Activated CD8-positive, alpha-beta memory T cell treated with anti-CD3 and anti-CD28 coated beads for 1 hour (primary cell): ENCODE measurements around the gene HPCAL1.

Experiments used
- DNase-seq, 2 donors: peaks; one replicate each; pipeline ENCODE4 v3.0.0-alpha.2; 2020; ENCODE audit warnings: low read depth in 1 of 2; ENCODE audit errors: extremely low read depth in 1 of 2

HPCAL1 gene

DNA sequence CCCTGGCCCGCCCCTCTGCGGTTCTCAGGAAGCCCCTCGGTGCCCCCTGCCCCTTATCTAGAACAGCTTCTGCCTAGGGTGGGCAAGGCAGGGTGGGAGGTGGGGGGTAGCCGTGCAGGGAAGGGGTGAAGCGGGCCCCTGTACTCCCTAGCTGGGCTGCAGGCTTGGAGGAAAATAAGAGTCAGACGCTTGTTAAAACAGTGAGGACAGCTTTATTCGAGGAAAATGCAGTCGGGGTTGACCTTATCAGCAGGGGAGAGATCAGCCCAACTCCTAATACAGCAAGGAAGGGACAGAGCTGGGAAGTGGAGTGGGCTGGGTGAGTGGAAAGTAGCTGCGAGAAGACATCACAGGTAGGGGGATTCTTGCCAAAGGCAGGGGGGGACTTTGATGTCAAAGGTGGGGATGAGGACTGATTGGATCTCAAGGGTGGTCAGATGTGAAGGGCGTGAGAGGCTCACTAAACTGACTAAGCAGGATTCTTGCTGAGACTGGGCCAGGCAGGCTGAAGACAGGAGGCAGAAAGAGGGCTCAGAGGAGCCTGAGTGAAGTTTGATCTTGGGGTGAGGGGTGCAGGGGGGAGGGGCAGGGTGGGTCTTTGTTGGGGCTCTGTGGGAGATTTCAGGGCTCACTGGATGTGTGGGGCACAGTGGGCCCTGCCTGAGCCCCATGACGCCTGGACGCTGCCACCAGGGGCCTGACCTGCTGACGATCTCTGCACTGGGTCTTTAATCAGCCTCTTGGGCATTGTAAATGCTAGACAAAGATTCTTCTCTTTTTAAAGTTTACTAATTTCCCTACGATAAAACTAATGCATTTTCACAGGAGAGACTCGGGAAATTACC is 29.9 kb downstream of the HPCAL1 start:
- no peak for DNase-seq

DNA sequence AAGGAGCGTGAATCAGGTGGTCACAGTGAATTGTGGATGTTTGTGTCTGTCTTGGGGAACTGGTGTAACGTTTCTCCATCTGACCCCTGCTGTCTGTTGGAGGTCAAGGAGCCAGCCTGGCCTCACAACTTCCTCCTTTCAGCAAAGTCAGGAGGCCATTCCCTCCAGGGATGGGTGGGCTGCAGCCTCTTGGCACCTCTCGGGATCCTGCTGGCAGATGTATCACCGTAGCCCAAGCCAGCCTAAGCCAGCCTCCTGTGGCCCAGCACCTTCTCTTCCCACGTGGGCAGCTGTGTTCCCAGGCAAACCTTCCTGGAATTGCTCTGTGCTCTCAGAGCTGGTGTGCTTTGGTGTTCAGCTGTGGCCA is 30.5 kb downstream of the HPCAL1 start:
- DNase-seq: no peak

DNA sequence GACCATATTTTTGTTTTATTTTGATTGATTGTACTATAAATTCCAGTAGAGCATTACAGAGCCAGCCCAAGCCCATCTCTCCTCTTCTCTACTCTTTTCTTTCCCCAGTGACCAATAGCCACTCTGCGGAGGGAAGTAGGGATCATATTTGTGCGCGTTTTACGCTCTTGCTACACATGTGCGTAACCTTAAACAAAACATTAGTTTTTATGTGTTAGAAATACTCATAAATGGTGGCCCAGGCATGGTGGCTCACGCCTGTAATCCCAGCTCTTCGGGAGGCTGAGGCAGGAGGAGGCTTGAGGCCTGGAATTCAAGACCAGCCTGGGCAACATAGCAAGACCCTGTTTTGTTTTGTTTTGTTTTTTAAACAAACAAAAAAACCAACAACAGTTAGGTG is 31.3 kb downstream of the HPCAL1 start:
- DNase-seq: no peak

DNA sequence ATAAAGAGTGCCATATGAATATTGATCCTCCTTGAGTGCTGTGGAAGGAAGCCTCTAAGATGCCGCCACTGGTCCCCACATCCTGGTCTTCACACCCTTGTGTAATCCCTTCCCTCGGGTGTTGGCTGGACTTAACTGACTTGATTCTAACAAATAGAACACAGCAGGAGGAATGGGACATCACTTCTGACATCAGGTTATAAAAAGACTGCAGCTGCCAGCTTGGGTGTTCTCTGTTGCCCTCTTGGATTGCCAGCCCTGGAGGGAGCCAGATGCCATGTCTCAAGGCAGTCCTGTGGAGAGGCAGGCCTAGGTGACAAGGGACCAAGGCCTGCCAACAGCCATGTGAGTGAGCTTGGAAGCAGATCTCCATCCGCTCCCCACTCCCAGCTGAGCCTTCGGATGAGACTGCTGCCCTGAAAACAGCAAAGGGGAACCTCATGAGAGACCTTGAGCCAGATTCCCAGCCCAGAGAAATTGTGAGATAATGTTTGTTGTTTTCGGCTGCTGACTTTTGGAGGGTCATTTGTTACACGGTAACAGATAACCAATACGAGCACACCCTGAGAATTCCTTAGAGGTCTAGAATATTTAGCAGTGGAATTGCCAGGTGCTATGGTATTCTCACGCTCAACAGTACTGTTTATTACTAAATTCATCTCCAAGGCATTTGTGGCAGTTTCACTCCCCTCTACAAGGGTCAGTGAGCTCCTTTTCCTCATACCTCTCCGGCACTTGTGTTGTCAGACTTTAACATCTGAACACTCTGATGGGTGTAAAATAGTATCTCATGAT is 32.5 kb downstream of the HPCAL1 start:
- DNase-seq: no peak

DNA sequence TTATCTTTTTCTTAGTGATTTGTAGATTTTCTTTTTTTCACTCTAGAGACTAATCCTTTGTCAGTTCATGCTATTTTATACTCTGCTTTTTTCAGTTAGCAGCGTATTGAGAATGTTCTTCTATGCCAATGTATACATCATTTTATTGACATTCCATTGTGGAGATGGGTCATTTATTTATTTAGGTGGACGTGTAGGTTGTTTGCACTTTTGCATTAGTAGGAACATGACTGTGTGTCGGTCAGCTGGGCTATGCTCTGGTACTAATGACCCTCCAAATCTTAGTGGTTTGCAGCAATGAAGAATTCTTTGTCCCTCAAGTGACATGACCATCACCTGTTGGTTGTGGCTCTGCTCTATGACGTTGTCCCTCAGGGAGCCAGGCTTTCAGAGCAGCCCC is 33.6 kb downstream of the HPCAL1 start:
- DNase-seq: no peak

DNA sequence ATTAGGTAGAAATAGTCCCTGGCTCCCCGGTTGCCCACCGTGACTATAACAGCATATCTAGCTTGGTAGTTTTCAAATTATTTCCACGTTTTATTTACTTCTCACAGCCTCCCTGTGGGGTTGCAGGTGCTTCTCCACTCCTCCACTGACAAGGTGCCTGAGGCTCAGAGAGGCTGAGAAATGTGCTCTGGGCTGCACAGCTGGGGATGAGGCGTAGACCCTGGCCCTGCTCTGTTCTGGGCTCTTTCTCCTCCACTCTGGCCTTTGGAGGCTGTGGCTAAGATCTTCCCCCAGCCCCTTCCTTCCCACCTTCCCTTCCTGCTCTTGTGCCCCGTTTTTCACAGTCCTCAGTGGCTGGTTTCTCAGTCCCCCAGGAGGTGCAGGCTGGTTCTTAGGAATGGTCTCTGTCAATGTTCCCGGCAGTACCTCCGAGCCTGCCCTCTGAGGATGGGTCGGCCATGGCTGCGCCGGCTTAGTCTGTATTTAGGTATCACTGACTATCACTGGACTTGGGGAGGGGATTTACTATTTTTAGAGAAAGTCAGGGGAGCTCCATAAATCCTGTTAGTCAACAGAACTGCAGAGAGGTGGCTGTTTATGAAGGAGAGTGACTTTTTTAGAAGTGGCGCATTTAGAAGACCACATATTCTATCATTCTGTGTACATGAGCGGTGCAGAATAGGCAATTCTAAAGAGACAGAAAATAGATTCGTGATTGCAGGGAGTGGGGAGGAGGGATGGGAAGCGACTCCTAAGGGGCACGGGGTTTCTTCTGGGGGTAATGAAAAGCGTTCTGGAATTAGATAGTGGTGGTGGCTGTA is 35.0 kb downstream of the HPCAL1 start:
- no peak for DNase-seq

DNA sequence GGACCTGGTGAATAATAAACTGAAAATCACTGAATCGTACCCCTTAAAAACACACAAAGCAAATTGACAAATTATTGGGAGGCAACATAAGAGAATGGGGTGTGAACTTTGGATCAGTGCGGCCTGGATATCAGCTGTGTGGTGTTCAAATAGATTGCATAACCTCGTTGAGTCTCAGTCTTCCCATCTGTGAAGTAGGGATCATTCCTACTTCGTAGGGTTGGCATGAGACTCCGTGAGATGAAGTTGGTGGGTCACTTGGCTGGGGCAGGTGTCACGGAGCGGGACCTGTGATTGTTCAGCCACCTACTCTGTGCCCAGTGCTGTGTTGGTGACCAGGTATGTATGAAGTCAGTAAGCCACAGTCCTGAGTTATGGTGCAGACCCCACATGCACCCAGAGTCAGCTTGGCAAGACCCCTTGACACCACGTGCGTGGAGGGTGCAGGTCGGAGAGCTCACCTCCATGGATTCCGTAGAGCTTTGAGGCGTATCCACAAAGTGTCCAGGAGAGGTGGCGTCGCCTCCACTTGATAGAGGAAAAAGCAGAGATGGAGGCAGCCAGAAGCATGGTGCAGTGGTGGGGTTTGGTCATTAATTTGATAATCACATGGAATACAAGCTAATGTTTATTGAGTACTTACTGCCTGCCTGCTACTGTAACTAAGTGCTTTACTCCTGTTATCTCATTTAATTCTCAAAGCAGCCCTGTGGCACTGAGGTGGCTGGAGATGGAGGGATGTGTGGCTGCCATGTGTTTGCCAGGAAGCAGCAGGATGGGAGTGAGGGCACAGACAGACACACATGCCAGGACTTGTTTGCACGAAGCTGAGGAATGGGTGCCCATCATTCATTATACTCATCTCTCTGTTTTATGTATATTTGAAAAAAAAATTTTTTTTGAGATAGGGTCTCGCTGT is 35.8 kb downstream of the HPCAL1 start:
- no peak for DNase-seq

DNA sequence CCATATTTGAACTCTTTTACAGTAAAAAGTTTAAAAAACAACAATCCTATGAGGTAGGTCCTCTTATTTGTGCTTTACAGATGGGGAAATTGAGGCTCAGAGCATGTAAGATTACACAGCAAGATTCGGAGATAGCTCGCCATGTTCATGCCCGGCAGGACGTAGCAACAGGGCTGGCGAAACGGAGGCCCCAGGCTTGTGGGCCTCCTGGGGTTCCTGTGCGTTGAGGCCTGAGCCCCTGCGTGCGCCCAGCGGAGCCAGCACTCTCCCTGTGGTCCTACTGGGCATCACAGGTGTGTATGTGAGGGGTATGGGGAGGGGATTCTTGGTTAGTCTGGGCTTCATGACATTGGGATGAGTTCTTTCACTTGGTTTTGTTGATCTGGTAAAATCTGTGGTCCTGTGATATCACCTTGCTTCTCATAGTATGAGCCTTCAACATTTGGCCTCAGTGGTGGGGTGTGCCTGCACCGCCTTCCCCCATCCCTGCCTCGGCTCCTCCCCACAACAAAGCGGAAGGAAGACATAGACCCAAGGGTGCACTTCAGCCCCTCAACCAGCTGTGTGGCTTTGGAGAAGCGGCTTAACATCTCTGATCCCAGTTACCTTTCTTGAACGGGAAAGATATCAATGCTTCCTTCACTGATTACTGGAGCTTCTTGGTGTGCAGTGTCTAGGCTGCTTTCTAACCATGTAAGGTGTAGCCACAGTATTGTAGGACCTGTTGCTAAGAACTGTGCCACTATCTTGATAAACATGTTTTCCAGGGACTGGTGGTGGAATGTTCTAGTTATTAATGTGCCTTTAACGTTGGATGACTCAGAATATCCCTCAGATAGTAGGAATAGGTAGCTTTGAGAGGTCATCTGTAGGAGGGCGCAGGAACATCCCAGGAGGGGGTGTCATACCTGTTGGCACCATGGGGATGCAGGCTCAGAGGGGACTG is 37.2 kb downstream of the HPCAL1 start:
- DNase-seq: no peak

DNA sequence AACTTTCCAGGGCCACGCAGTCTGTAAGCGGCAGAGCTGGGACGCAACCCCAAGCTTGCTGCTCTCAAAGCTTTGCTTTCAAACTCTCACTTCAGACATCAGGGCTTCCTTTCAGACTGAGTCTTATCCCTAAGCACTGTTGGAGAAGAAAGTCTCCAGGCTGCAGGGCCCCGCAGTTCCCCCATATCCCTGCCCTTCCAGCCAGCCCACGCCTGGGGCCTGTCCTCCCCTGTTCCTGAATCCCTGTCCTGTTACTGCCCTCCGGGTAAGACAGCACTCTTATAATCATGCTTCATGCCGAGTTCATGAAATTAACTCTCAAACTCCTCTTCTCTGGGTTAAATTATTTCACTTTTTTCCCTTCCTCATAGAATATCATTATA is 37.9 kb downstream of the HPCAL1 start:
- no peak for DNase-seq

DNA sequence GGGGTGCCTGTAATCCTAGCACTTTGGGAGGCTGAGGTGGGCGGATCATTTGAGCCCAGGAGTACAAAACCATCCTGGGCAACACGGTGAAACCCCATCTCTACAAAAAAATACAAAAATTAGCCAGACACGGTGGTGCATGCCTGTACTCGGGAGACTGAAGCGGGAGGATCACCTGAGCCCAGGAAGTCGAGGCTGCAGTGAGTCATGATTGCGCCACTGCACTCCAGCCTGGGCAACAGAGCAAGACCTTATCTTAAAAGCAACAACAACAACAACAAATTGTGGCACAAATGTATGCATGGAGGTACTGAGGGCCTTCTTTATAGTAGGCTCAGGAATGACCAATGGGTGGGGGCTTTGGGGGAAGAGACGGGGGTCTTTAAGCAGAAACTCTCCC is 38.5 kb downstream of the HPCAL1 start:
- DNase-seq: no peak

DNA sequence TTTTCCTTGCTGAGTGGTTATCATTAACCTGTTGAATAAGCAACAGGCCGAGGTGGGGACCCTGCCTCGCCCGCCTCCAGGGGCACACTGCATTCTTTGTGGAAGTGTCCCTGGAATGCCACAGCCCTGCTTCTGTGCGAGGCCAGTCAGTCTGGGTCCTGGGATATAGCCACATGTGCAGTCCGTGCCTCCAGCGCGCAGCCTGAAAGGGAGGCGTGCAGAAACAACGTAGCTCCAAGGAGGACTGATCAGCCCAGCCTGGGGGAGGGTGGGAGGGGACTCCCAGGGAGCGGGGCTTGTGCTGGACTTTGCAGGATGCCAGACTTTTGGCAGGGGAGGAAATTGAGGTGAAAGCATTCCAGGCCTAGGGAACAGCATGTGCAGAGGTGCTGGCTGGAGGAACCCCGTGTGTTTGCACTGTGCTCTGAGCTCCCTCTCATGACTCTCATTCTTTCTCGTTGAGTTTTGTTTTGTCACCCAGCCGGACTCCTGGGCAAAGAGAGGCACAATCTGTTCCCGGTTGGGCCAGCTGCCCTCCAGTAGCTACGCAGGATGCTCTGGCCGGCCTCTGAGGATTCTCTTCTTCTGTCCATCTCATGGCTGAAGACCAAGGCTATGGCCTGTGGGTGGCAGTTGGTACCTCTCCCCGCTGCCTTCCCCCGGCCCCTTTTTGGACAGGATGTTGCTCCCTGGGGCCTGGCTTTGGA is 39.7 kb downstream of the HPCAL1 start:
- no peak for DNase-seq

DNA sequence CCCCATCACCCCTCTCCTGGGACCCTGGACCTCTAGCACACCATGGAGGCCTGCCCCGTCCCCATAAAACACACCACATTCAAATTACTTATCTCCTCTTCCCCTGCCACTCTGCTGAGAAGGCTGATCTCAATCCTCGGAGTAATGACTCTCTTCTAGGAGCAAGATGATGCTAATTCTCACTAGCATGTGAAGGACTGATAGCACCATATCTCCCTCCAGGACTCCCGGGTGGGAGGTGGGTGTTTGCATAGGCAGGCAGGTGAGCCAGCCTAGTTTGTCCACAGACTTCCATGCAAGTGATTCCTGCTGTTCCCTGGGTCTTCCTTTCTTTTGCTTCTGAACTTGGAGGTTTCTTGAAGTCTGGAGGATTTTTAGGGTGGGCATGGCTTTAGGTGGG is 40.5 kb downstream of the HPCAL1 start:
- no peak for DNase-seq

DNA sequence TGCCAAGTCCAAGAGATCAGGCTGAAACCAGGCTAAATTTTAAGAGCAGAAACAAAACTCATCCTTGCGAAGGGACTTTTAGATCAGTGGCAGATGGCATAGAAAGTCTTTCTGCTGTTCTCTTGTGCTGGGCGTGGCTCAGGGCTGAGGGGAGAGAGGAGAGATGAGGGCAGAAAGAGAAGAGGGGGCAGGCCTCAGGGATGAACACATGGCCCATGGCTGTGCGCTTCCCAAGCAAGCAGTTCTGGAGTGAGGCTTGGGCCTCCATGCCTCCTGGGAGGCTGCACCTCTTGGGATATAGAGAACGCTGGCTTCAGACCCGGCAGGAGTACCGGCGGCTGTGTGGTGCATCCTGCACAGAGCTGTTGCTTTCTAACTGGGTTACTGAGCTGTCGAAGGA is 41.0 kb downstream of the HPCAL1 start:
- DNase-seq: no peak

DNA sequence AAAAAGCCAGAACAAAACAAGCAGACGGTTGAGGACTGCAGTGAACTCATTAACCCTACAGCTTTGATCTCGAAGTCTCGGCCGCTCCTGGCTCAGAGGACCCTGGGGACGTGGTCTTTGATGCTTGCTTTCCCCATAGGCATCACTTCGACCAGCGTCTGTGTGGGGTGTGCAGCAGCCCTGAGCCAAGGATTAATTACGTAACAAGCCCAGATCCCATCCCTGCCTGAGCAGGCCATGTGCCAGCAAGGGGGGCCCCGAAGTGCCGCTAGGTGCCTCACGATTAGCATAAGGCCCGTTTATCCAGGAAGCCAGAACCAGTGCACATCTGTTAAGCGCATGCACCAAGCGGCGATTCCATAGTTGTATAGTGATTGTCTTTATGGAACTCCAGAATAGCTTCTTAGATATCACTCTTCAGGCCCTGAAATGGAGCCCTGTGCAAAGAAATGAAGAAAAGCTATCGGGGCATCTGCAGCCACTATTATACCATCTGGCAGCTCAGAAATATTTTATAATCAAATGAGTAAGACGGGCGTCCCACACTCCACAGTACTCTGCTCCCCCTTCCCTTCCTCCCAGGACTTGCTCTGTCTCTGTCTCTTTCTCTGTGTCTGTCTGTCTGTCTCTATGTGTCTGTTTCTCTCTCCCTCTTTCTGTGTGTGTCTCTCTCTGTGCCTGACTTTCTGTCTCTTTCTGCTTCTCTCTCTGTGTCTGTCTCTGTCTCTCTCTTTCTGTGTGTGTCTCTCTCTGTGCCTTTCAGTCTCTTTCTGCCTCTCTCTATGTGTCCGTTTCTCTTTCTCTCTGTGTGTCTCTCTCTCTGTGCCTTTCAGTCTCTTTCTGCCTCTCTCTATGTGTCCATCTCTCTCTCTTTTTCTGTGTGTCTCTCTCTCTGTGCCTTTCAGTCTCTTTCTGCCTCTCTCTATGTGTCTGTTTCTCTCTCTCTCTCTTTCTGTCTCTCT is 41.7 kb downstream of the HPCAL1 start:
- no peak for DNase-seq

DNA sequence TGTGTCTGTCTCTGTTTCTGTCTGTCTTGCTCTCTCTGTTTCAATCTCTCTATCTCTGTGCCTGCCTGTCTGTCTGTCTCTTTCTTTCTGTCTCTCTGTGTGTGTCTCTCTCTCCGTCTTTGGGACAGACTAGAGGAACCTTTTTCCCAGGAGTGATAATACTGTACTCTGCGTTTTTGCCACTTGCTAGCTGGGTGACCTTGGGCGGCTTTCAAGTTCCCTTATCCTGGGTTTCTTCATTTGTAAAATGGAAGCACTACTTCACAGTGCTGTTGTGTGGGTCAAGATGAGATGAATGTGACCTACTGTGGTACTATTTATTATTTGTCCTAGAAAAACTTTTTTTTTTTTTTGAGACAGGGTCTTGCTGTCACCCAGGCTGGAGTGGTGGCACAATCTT is 42.4 kb downstream of the HPCAL1 start:
- DNase-seq: no peak

DNA sequence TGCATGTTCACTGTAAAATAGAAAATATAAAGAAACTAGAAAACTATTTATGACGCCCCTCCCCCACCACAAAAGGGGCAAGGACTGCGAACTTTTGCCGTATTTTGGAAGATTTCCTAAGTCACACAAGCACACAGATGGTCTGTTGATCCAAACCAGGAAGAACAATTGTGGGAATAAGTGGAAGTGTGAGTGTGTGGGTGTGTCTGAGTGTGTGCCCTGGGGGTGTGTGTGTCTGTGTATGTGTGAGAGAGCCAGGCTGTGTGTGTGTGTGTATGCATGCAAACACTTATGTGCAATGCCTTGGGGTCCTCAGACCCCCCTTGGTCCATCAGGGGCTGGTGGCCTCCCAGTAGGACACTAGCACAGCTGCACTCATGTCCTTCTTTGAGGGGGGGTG is 43.1 kb downstream of the HPCAL1 start:
- no peak for DNase-seq

DNA sequence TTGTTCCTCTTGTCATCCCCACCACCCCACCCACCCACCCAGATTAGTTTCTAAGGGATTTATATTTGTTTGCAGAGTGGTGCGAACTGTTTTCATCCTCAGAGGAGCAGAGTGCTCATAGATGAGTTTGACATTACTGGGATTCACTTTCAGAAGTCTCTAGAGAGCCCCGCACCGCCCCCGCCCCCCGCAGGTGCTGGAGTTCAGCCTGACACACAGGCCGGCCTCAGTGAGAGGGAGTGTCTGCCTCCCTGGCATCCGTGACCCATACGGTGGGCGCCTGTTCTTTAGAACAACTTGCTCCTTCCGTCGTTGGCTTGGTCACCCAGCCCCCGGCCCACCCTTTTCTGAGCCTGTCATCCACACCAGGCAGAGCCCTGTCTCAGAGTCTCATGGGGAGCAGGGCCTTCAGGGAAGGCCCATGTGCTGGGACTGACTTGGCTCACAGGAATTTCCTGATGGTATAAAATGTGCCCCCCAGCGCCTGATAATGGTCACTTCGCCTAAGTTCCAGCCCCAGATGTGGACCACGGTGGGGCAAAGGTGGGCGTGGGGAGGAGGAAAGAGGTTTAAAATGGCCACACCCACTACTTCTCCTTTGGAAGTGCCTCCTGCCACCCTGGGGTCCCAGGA is 44.3 kb downstream of the HPCAL1 start:
- no peak for DNase-seq
